Right lobe of liver (tissue), 6 donors: ENCODE results near the gene APPL1. TPM values are rescaled to one million over a fixed set of nuclear protein-coding genes. Genes with fewer than 3 reads are reported as not detected.

Experiments used
- ATAC-seq, 4 donors: fragments of 200-7000 bp; cut with Tn5 transposase; one replicate each; pipeline ENCODE4 v1.9.1; 2020; ENCODE audit warnings: mild to moderate bottlenecking in 4 of 4, moderate library complexity in 4 of 4
- DNase-seq, 3 donors: peaks; one replicate each; pipeline ENCODE4 v3.0.0-alpha.2; 2020
- H3K27ac ChIP-seq, 3 donors: fragments of 200-600 bp; one replicate each; pipeline ENCODE4 v1.8.0; 2022
- H3K27me3 ChIP-seq, 2 donors: fragments of 200-600 bp; one replicate each; pipeline ENCODE4 v1.8.0; 2022
- H3K36me3 ChIP-seq, 4 donors: fragments of 200-600 bp; sonication (generic) in 1 of 4; one replicate each; pipeline versions ENCODE4 v1.5.1 to v1.8.0; 2017 to 2022; ENCODE audit warnings: control low read depth in 1 of 4
- H3K4me1 ChIP-seq, 4 donors: fragments of 200-600 bp; sonication (generic) in 1 of 4; one replicate each; pipeline versions ENCODE4 v1.5.1 to v1.8.0; 2017 to 2022; ENCODE audit warnings: control low read depth in 1 of 4
- H3K4me3 ChIP-seq, 3 donors: fragments of 200-600 bp; one replicate each; pipeline ENCODE4 v1.8.0; 2022
- H3K9me3 ChIP-seq, 4 donors: fragments of 200-600 bp; sonication (generic) in 1 of 4; one replicate each; pipeline versions ENCODE4 v1.5.1 to v1.8.0; 2017 to 2022; ENCODE audit warnings: control low read depth in 1 of 4
- POLR2A ChIP-seq: fragments of 450-650 bp; IDR thresholded peaks from one replicate; pipeline ENCODE4 v1.6.1; 2017; ENCODE audit warnings: antibody characterized with exemption, mild to moderate bottlenecking
- WGBS: methylation state at CpG from one replicate; pipeline ENCODE4 v1.1.6; 2018; ENCODE audit warnings: low coverage, low lambda C conversion rate; ENCODE audit not compliant: insufficient coverage; ENCODE audit errors: missing lambda C conversion rate; 5-methylcytosine and 5-hydroxymethylcytosine counted together
- intact Hi-C, 2 donors: fragments of 100-400 bp; cut with DNase I; formaldehyde crosslinking; loops; one replicate each; pipeline versions ENCODE4 v1.11.2 to v1.14.1; 2022
- total RNA-seq, 6 experiments: library from RNA; depleted of rRNA in 2 of 6; stranded (reverse); fragments of >200 nt in 2 of 6; fragmentation: NEBNext Ultra II Directional in 3 of 6; extraction: Animal tissue kit (Norgen Biotek cat#: 25700) in 3 of 6; gene quantifications; one replicate each; pipeline versions ENCODE4 v1.1.0 to v1.2.4, GENCODE V29; 2016 to 2023
- TF ChIP-seq, protein P1 (sequence below), 4 donors: fragments of 200-600 bp in 3 of 4; fragments of 450-650 bp in 1 of 4; IDR thresholded peaks; one replicate each; pipeline versions ENCODE4 v1.5.1 to v1.8.0; 2016 to 2022; ENCODE audit warnings: antibody characterized with exemption in 4 of 4, mild to moderate bottlenecking in 2 of 4
- donor health status: DM: no; HTN: yes; CAD: no.
- donor health status: DM: no; HTN: no; CAD: no.
- donor health status: DM: no; HTN: no; CAD: no.
- donor health status: DM: no; HTN: yes; CAD: no.
- donor health status: DM: no; HTN: yes; CAD: no.

Gene APPL1
- total RNA-seq, 6 experiments from 2014 or later: 12.6 to 21.6 (median 16.6) TPM

DNA sequence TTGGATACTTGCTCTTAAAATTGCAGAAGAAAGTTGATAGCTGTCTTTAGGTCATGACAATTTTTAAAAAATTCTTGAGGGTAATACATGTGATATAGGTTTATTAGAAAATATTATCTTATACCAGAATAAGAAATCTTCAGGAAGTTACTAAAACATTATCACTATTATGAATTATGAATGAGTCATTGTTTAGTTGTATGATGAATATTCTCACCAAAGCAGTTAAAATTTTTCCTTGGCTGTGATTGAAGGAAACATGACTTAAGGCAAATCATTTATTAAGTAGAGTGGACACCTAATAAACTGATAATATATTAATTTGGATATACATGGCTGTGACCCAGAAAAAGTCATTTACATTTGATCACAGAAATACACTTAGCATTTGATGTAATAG is 30.1 kb downstream of the APPL1 start:
- no peaks in the 10 kb centered on the region for H3K4me1 ChIP-seq
- no peaks in the 10 kb centered on the region for H3K9me3 ChIP-seq
- DNase-seq (no peak), ATAC-seq (no peak)
- H3K4me3 ChIP-seq: no peak overlapping the region
- no peaks in the 10 kb centered on the region for H3K27me3 ChIP-seq
- intact Hi-C loops: no loop called here
- H3K36me3 ChIP-seq: peaks cover 0 to 54% (median 26%) of the 10 kb centered on the region in 4 donors
- no peak for TF ChIP-seq POLR2A
- no peak overlapping the region for H3K27ac ChIP-seq

DNA sequence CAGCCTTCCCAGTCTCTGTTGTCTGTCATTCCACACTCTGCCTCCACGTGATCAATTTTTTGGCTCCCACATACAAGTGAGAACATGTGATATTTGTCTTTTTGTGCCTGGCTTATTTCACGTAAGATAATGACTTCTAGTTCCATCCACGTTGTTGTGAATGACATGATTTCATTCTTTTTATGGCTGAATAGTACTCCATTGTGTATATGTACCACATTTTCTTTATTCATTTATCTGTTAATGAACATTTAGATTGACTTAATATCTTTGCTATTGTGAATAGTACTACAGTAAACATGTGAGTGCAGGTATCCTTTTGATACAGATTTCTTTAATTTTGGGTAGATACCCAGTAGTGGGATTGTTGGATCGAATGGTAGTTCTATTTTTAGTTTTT is 33.6 kb downstream of the APPL1 start:
- Histone ChIP-seq H3K27me3 (no peaks in the 10 kb centered on the region), H3K4me1 (no peaks in the 10 kb centered on the region), H3K9me3 (no peaks in the 10 kb centered on the region), H3K36me3 (peaks cover 0 to 51% (median 28%) of the 10 kb centered on the region in 4 donors), H3K4me3 (no peak overlapping the region), H3K27ac (no peak overlapping the region)
- no peak for ATAC-seq
- no peak for DNase-seq
- intact Hi-C loops: no loop called here
- TF ChIP-seq, protein P1, sequence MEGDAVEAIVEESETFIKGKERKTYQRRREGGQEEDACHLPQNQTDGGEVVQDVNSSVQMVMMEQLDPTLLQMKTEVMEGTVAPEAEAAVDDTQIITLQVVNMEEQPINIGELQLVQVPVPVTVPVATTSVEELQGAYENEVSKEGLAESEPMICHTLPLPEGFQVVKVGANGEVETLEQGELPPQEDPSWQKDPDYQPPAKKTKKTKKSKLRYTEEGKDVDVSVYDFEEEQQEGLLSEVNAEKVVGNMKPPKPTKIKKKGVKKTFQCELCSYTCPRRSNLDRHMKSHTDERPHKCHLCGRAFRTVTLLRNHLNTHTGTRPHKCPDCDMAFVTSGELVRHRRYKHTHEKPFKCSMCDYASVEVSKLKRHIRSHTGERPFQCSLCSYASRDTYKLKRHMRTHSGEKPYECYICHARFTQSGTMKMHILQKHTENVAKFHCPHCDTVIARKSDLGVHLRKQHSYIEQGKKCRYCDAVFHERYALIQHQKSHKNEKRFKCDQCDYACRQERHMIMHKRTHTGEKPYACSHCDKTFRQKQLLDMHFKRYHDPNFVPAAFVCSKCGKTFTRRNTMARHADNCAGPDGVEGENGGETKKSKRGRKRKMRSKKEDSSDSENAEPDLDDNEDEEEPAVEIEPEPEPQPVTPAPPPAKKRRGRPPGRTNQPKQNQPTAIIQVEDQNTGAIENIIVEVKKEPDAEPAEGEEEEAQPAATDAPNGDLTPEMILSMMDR (IDR thresholded peaks at IDR 0.05): no peak
- no peak for TF ChIP-seq POLR2A
- 92% methylated on average over 4 of the region's 4 CpGs for WGBS

DNA sequence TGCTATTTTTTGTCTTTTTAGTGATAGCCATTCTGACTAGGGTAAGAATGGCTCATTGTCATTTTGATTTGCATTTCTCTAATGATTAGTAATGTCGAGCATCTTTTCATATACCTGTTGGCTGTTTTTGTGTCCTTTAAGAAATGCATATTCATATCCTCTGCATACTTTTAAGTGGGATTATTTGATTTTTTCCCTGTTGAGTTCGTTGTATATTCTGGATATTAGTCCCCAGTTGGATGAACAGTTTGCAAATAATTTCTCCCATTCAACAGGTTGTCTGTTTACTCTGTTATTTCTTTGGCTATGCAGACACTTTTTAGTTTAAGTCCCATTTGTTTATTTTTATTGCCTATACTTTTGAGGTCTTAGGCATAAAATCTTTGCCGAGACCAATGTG is 34.4 kb downstream of the APPL1 start:
- intact Hi-C loops: no loop called here
- DNase-seq (no peak), ATAC-seq (no peak)
- Histone ChIP-seq H3K27ac (no peak overlapping the region), H3K4me1 (no peaks in the 10 kb centered on the region), H3K27me3 (no peaks in the 10 kb centered on the region), H3K9me3 (no peaks in the 10 kb centered on the region), H3K4me3 (no peak overlapping the region), H3K36me3 (peaks cover 0 to 48% (median 26%) of the 10 kb centered on the region in 4 donors)
- WGBS: 100% methylated on average over 3 of the region's 3 CpGs
- no peak for TF ChIP-seq POLR2A
- TF ChIP-seq, protein P1 (IDR thresholded peaks at IDR 0.05): no peak

DNA sequence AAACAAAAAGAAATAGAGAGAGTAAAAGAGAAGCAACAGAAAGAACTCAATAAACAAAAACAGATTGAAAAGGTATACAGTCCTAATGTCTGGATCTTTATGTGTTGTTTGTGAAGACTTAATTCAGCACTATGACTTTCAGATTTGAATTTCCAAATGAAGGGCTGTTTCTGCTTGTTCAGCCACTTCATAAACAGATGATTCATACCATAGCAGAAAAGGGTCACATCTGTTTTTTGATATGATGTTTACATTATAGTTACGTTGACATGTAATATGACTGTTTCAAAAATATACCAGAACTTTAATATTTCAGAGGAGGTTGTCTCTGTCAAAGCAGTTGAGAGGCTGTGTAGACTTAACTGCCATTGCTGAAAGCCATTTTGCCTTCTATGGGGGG is 40.9 kb downstream of the APPL1 start:
- intact Hi-C loops: no loop called here
- 100% methylated on average over 1 of the region's 1 CpG for WGBS
- Histone ChIP-seq H3K27me3 (no peaks in the 10 kb centered on the region), H3K4me1 (no peaks in the 10 kb centered on the region), H3K27ac (no peak overlapping the region), H3K9me3 (no peaks in the 10 kb centered on the region), H3K4me3 (no peak overlapping the region), H3K36me3 (peaks cover 0 to 28% (median 5%) of the 10 kb centered on the region in 4 donors)
- ATAC-seq (no peak), DNase-seq (no peak)
- TF ChIP-seq, protein P1 (IDR thresholded peaks at IDR 0.05): no peak
- no peak for TF ChIP-seq POLR2A

DNA sequence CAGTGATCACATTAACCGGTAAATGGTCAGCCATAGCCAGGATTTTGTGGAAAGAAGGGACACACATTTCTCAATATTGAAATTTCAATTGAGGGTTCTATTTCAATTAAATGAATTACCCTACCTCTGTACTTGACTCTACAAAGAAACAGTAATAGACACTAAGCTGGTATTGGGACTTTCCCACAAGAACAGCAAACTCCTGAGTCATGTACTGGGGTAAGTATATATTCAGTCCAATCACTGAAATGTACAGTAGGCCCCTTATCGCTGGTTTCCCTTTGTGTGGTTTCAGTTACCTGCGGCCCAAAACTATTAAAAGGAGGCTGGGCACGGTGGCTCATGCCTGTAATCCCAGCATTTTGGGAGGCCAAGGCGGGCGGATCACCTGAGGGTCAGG is 47.3 kb downstream of the APPL1 start:
- peaks cover 0 to 2% (median 0%) of the 10 kb centered on the region in 4 donors for H3K4me1 ChIP-seq
- H3K9me3 ChIP-seq: no peaks in the 10 kb centered on the region
- no peaks in the 10 kb centered on the region for H3K27me3 ChIP-seq
- TF ChIP-seq, protein P1 (IDR thresholded peaks at IDR 0.05): no peak
- no peak for TF ChIP-seq POLR2A
- ATAC-seq (no peak), DNase-seq (no peak)
- peaks cover 0 to 7% (median 1%) of the 10 kb centered on the region in 4 donors for H3K36me3 ChIP-seq
- WGBS: 93% methylated on average over 3 of the region's 6 CpGs
- H3K27ac ChIP-seq: no peak overlapping the region
- intact Hi-C loops: no loop called here
- no peak overlapping the region for H3K4me3 ChIP-seq
